Keratinocyte (primary cell): ENCODE data around the gene VEGFB. TPM values are rescaled to one million over a fixed set of nuclear protein-coding genes. Genes with fewer than 3 reads are reported as not detected.

Source experiments
- DNase-seq: peaks from one replicate; pipeline ENCODE4 v3.0.0-alpha.2; 2011; ENCODE audit warnings: low read depth, missing footprints, low spot score
- FAIRE-seq: peaks from 2 replicates; lab custom pipeline; 2011; peaks lifted over from hg19 to GRCh38; lab: Jason Lieb, UNC
- H2AFZ ChIP-seq: 2 replicates; pipeline ENCODE4 v1.6.0; 2012; ENCODE audit warnings: low read length, control low read depth, inconsistent platforms; ENCODE audit not compliant: control insufficient read depth
- H3K27ac ChIP-seq: 2 replicates; pipeline ENCODE4 v1.5.1; 2011; ENCODE audit warnings: low read length; ENCODE audit not compliant: control insufficient read depth, insufficient read depth
- H3K27me3 ChIP-seq: 3 replicates; pipeline ENCODE4 v1.6.0; 2011; ENCODE audit warnings: low read length; ENCODE audit not compliant: control insufficient read depth, insufficient read depth; ENCODE audit errors: extremely low read depth
- H3K36me3 ChIP-seq, 2 experiments: 2 replicates in 1 of 2; 3 replicates in 1 of 2; pipeline ENCODE4 v1.5.1; 2011; ENCODE audit warnings: low read length in 2 of 2, mild to moderate bottlenecking in 1 of 2; ENCODE audit not compliant: control insufficient read depth in 2 of 2, insufficient read depth in 2 of 2; ENCODE audit errors: extremely low read depth in 1 of 2
- H3K4me1 ChIP-seq: 3 replicates; pipeline ENCODE4 v1.5.1; 2011; ENCODE audit warnings: low read length; ENCODE audit not compliant: control insufficient read depth, insufficient read depth; ENCODE audit errors: extremely low read depth
- H3K4me2 ChIP-seq: 3 replicates; pipeline ENCODE4 v1.6.0; 2011; ENCODE audit warnings: low read depth, low read length; ENCODE audit not compliant: control insufficient read depth, insufficient read depth; ENCODE audit errors: extremely low read depth
- H3K4me3 ChIP-seq, 3 experiments: fragments of 200-600 bp in 1 of 3; sonication (generic) in 1 of 3; 2 replicates in 2 of 3; 3 replicates in 1 of 3; pipeline ENCODE4 v1.5.1; 2011 to 2016; ENCODE audit warnings: low read length in 3 of 3, mild to moderate bottlenecking in 3 of 3, control low read depth in 2 of 3, inconsistent platforms in 1 of 3, low read depth in 1 of 3, mixed read lengths in 1 of 3, mixed run types in 1 of 3, moderate library complexity in 1 of 3; ENCODE audit not compliant: control insufficient read depth in 2 of 3, insufficient read depth in 2 of 3; ENCODE audit errors: extremely low read depth in 1 of 3
- H3K79me2 ChIP-seq: 2 replicates; pipeline ENCODE4 v1.6.0; 2012; ENCODE audit warnings: low read length; ENCODE audit not compliant: control insufficient read depth, insufficient read depth
- H3K9ac ChIP-seq: 3 replicates; pipeline ENCODE4 v1.6.0; 2011; ENCODE audit warnings: low read length; ENCODE audit not compliant: control insufficient read depth, insufficient read depth; ENCODE audit errors: extremely low read depth
- H3K9me1 ChIP-seq: 3 replicates; pipeline ENCODE4 v1.6.0; 2011; ENCODE audit warnings: low read length; ENCODE audit not compliant: control insufficient read depth, insufficient read depth; ENCODE audit errors: extremely low read depth
- H3K9me3 ChIP-seq: 2 replicates; pipeline ENCODE4 v1.5.1; 2012; ENCODE audit warnings: low read depth, low read length; ENCODE audit not compliant: control insufficient read depth
- H4K20me1 ChIP-seq: 3 replicates; pipeline ENCODE4 v1.6.0; 2011; ENCODE audit warnings: low read length; ENCODE audit not compliant: control insufficient read depth, insufficient read depth; ENCODE audit errors: extremely low read depth
- EZH2 ChIP-seq: IDR thresholded peaks from one replicate; pipeline ENCODE4 v1.6.1; 2012; ENCODE audit warnings: inconsistent platforms, mild to moderate bottlenecking, low read length, moderate library complexity
- dilution Hi-C: fragments of 300-500 bp; cut with MboI; formaldehyde crosslinking; loops from one replicate; pipeline ENCODE4 v1.7.0; 2020; ENCODE audit warnings: low sequenced_read_pairs; ENCODE audit not compliant: extremely low pct_ligation_motif_present
- polyA plus RNA-seq, 5 experiments: library from polyadenylated mRNA; depleted of rRNA in 3 of 5; stranded (reverse) in 3 of 5; stranded (forward) in 1 of 5; unstranded in 1 of 5; fragments of >200 nt; gene quantifications; 1 replicate in 1 of 5; 2 replicates in 3 of 5; 3 replicates in 1 of 5; pipeline versions ENCODE4 v1.2.1 to v1.2.3, GENCODE V29; 2011 to 2012; ENCODE audit warnings: missing spikeins in 2 of 5, low read depth in 1 of 5, low replicate concordance in 1 of 5
- TF ChIP-seq, protein P1 (sequence below), 3 experiments: IDR thresholded peaks in 1 of 3; conservative IDR thresholded peaks in 1 of 3; optimal IDR thresholded peaks in 1 of 3; 2 replicates in 2 of 3; 3 replicates in 1 of 3; pipeline versions ENCODE3 to v1.5.1; 2011; ENCODE audit warnings: low read length in 3 of 3, mild to moderate bottlenecking in 3 of 3, moderate library complexity in 2 of 3, control low read depth in 1 of 3, inconsistent platforms in 1 of 3; ENCODE audit not compliant: insufficient read depth in 2 of 3; ENCODE audit errors: extremely low read depth in 1 of 3

Gene VEGFB
- polyA plus RNA-seq, 1 donor (not counting 4 experiments of a cell fraction or from before 2014, with no cell fraction given) = 10.0 TPM

DNA sequence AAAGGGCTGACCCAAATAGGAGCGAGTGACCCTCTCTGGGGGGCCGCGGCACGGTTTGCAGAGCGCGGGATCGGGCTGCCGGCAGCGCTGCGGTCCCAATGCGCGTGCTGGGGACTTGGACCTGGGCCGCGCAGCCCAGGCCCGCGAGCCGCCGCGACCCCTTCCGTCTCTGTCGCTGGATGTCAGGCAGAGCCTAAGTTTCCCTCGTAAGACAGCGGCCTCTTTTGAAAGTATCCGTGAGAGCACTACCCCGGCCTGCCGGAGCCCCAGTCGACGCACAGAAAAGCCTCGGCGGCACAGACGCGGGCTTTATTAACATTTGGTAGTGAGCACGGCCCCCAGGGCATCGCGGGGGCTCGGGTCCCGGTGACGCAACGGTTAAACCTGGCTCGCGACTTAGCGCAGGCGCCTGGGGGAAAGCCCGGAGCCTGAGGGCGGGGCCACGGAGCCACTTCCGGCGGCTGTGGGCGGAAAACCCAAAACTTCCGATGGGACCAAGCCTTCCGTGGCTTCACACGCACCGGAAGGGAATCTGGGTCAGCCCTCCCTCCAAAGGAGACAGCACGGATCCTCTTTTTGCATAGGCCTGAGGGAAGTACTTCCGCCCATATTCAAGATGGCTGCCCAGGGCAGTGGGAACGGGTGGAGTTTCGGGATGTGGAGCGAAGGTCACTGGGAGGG is 35.3 kb downstream of the VEGFB start:
- Histone ChIP-seq H2AFZ (no peak overlapping the region), H3K4me3 (peak overlapping the region; percentile 35 to 76 (median 70)), H3K9me3 (no peaks in the 10 kb centered on the region), H4K20me1 (no peaks in the 10 kb centered on the region), H3K9me1 (no peaks in the 10 kb centered on the region), H3K79me2 (no peaks in the 10 kb centered on the region), H3K36me3 (peaks cover 10 to 27% of the 10 kb centered on the region in 2 experiments), H3K4me2 (peak overlapping the region; percentile 87), H3K27ac (peak overlapping the region; percentile 78), H3K27me3 (no peaks in the 10 kb centered on the region), H3K4me1 (peaks cover 55% of the 10 kb centered on the region), H3K9ac (peak overlapping the region; percentile 72)
- dilution Hi-C loops = no loop called here
- peak; percentile 97 for DNase-seq
- no peak for TF ChIP-seq EZH2
- TF ChIP-seq, protein P1, sequence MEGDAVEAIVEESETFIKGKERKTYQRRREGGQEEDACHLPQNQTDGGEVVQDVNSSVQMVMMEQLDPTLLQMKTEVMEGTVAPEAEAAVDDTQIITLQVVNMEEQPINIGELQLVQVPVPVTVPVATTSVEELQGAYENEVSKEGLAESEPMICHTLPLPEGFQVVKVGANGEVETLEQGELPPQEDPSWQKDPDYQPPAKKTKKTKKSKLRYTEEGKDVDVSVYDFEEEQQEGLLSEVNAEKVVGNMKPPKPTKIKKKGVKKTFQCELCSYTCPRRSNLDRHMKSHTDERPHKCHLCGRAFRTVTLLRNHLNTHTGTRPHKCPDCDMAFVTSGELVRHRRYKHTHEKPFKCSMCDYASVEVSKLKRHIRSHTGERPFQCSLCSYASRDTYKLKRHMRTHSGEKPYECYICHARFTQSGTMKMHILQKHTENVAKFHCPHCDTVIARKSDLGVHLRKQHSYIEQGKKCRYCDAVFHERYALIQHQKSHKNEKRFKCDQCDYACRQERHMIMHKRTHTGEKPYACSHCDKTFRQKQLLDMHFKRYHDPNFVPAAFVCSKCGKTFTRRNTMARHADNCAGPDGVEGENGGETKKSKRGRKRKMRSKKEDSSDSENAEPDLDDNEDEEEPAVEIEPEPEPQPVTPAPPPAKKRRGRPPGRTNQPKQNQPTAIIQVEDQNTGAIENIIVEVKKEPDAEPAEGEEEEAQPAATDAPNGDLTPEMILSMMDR (optimal IDR thresholded peaks at IDR 0.05 in 1 of 3, IDR thresholded peaks at IDR 0.05 in 1 of 3, conservative IDR thresholded peaks at IDR 0.05 in 1 of 3; ENCODE audit: extremely low read depth in 1 of 3, insufficient read depth in 2 of 3, low read length in 3 of 3) = no peak
- no peak for FAIRE-seq

DNA sequence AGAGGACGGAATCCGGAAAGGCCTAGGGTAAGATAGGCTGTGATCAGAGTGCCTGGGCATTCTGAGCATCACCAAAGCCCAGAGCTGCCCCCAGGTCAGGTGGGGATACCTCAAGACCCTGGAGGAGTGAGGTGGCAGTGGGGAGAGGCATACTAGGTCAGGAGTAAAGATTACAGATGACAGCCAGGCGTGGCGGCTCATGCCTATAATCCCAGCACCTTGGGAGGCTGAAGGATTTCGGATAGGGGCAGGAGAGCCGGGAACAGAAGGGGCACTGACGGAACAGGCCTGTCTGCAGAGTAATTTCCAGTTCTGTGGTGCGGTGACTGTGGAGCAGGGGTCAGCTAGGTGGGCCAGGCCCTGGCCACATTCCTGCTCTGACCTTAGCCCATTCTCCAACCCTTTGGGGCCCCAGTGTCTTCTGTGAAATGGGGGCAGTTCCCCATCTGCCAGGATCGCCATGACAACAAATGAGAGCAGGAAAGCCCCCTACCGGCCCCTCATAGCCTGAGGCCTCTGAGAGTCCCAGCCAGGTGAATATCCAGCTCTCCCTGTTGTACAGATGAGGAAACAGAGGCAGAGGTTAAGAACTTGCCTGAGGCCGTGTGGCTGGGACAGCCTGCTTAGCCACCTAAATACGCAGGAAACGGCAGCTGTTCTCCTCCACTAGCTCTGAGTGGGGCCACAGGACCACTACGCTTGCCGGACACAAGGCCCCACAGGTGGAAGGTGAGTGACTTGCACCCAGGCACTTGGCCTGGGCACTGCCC is 40.8 kb downstream of the VEGFB start:
- Histone ChIP-seq H3K9ac (no peak overlapping the region), H4K20me1 (no peaks in the 10 kb centered on the region), H3K27me3 (no peaks in the 10 kb centered on the region), H3K79me2 (peaks cover 7% of the 10 kb centered on the region), H3K27ac (no peak overlapping the region), H3K4me3 (no peak overlapping the region), H3K4me2 (no peak overlapping the region), H3K9me3 (no peaks in the 10 kb centered on the region), H2AFZ (no peak overlapping the region), H3K4me1 (peaks cover 31% of the 10 kb centered on the region), H3K9me1 (no peaks in the 10 kb centered on the region), H3K36me3 (peaks cover 6 to 9% of the 10 kb centered on the region in 2 experiments)
- no peak for TF ChIP-seq EZH2
- TF ChIP-seq, protein P1 (optimal IDR thresholded peaks at IDR 0.05 in 1 of 3, IDR thresholded peaks at IDR 0.05 in 1 of 3, conservative IDR thresholded peaks at IDR 0.05 in 1 of 3; ENCODE audit: extremely low read depth in 1 of 3, insufficient read depth in 2 of 3, low read length in 3 of 3) = no peak
- dilution Hi-C loops = no loop called here
- DNase-seq = no peak
- no peak for FAIRE-seq
